Endothelial cell (in vitro differentiated cells): ENCODE data around the gene RAB6B. TPM values are rescaled to one million over a fixed set of nuclear protein-coding genes. Genes with fewer than 3 reads are reported as not detected.

Source experiments
- DNase-seq: peaks from one replicate; pipeline ENCODE4 v3.0.0; 2021; ENCODE audit warnings: low spot score
- H3K27ac Mint-ChIP-seq: one replicate; pipeline ENCODE4 v1.8.0; 2021; ENCODE audit warnings: mixed read lengths, inconsistent platforms; ENCODE audit not compliant: unreplicated experiment
- H3K27me3 Mint-ChIP-seq: one replicate; pipeline ENCODE4 v1.8.0; 2021; ENCODE audit warnings: mild to moderate bottlenecking, moderate library complexity, mixed read lengths, inconsistent platforms; ENCODE audit not compliant: unreplicated experiment
- H3K36me3 Mint-ChIP-seq: one replicate; pipeline ENCODE4 v1.8.0; 2021; ENCODE audit warnings: mild to moderate bottlenecking, low read depth, mixed read lengths, inconsistent platforms; ENCODE audit not compliant: unreplicated experiment
- H3K4me1 Mint-ChIP-seq: one replicate; pipeline ENCODE4 v1.8.0; 2021; ENCODE audit warnings: mild to moderate bottlenecking, mixed read lengths, inconsistent platforms; ENCODE audit not compliant: unreplicated experiment
- H3K4me3 Mint-ChIP-seq: one replicate; pipeline ENCODE4 v1.8.0; 2021; ENCODE audit warnings: mild to moderate bottlenecking, mixed read lengths, inconsistent platforms; ENCODE audit not compliant: unreplicated experiment
- H3K9me3 Mint-ChIP-seq: one replicate; pipeline ENCODE4 v1.8.0; 2021; ENCODE audit warnings: mixed read lengths, inconsistent platforms; ENCODE audit not compliant: unreplicated experiment
- total RNA-seq: library from RNA; stranded (reverse); fragmentation: NEBNext Ultra II Directional; extraction: Animal tissue kit (Norgen Biotek cat#: 25700); gene quantifications from one replicate; pipeline ENCODE4 v1.2.1, GENCODE V29; 2021; ENCODE audit not compliant: unreplicated experiment
- TF ChIP-seq, protein P1 (sequence below): fragments of 200-600 bp; sonication (generic); IDR thresholded peaks from one replicate; pipeline ENCODE4 v1.5.0; 2021; ENCODE audit warnings: antibody characterized with exemption; ENCODE audit not compliant: unreplicated experiment

RAB6B gene
- total RNA-seq, 1 donor from 2014 or later, result 3.9 TPM

DNA sequence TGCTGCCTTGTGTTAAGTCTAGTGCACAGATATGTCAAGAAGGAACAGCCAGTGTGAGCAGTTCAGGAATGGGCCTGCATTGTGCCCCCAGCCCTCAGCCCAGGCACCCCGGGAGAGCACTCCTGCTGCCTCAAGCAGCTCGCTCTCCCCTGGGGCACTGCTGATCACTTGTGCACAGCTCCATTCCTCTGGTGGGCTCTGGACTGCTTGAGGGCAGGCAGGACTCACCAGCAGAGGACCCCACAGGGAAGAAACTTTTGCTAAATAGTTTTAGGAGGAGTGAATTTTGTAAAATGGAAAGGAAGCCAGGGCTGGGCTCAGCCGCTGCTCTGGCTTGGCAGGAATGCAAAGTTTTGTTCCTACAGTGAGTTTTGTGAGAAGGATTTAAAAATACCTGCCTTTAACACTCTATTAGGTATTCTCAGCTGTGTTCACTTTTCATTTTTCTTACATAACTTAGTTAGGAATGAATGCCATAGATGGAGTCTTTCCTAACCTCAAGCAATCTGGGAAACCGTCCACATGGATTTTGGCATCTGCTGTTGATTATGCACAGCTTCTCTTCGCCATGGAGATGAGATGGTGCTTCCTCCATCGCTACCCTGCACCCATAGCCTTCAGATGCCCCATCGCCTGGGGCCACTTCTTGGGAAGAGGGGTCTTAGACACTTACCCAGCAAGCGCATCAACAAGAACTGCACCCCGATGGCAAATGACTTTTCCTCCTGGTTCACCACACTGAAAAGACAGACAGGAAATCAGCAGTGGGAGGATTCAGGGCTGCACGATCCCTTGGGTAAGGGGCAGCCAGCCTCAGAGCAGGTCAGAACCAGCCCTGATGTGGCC, 42.3 kb upstream of the RAB6B start:
- Mint-ChIP-seq H3K36me3 (no peaks in the 10 kb centered on the region), H3K27ac (no peak overlapping the region), H3K4me1 (peaks cover 3% of the 10 kb centered on the region), H3K27me3 (no peaks in the 10 kb centered on the region), H3K9me3 (no peaks in the 10 kb centered on the region), H3K4me3 (no peak overlapping the region)
- TF ChIP-seq, protein P1, sequence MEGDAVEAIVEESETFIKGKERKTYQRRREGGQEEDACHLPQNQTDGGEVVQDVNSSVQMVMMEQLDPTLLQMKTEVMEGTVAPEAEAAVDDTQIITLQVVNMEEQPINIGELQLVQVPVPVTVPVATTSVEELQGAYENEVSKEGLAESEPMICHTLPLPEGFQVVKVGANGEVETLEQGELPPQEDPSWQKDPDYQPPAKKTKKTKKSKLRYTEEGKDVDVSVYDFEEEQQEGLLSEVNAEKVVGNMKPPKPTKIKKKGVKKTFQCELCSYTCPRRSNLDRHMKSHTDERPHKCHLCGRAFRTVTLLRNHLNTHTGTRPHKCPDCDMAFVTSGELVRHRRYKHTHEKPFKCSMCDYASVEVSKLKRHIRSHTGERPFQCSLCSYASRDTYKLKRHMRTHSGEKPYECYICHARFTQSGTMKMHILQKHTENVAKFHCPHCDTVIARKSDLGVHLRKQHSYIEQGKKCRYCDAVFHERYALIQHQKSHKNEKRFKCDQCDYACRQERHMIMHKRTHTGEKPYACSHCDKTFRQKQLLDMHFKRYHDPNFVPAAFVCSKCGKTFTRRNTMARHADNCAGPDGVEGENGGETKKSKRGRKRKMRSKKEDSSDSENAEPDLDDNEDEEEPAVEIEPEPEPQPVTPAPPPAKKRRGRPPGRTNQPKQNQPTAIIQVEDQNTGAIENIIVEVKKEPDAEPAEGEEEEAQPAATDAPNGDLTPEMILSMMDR, result no peak
- DNase-seq, result no peak

DNA sequence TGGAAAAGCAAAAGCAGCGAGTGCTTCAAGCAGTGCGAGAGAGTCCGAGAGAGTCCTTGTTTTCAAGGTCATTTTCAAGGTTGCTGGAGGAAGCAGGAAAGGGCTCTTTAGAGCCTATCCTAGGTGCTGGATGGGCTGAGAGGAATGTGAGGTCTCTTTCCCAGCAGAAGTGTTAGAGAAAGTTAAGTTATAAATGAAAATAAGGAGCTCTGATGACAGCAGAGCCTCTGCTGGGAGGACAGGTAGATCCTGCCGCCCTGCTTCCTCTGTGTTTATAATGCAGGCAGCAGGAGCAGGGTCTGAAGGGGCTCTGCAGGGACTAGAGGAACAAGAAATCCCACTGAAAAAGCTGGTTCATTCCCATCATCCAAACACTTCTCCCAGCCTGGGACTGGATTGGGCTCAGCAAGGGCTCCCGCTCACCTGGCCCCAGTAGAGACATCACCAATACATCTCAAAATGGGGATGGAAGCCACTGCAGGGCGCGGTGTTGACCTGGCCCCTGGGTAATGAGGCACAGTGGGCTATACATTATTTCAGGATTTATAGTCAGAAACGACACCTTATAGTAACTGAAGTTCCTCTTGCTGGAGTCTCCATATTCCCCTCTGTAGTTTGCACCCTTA, 41.5 kb upstream of the RAB6B start:
- peaks cover 3% of the 10 kb centered on the region for H3K4me1 Mint-ChIP-seq
- no peaks in the 10 kb centered on the region for H3K36me3 Mint-ChIP-seq
- no peak overlapping the region for H3K4me3 Mint-ChIP-seq
- H3K27ac Mint-ChIP-seq, result no peak overlapping the region
- no peak for DNase-seq
- TF ChIP-seq, protein P1, result no peak
- no peaks in the 10 kb centered on the region for H3K27me3 Mint-ChIP-seq
- no peaks in the 10 kb centered on the region for H3K9me3 Mint-ChIP-seq

DNA sequence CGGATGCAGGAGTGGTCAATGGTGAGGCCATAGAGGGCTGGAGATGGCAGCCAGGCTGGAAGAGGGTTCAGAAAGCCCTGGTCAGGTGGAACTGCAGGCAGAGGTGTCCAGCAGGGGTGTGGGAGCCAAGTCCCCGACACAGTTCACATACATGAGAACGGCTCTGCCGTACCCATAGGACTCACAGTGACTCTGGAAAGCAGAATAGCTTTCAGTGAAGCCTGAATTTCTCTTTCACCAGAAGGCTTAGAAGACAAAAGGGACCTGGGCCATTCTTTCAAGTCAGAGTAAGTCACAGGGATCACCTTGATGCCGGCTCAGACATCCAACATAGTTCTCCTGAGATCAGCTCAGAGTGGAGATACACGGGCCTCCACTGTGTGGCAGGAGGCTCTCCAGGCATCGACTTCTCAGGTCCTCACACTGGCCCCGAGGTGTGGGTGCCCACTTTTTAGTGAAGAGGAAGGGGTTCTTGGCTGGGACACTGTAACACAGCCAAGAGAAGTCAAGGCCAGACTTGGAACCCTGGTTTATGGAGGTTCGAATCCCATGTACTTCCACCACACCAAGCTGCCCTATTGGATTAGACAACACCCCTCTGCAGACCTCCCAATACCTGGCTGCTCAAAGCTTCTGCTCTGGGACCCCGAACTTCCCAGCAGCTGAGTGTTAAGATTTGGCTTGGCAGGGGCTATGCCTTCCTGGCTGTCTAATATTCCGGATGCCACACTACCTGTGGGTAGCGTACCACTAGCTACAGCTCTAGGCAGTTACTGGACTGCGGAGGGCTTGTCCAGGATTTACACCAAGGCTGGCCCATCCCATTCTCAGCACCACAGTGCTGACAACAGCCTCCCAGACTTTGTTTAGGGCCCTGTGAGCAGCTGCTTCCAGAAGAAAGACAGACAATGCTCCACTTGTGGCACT, 40.4 kb upstream of the RAB6B start:
- Mint-ChIP-seq H3K4me1 (peaks cover 3% of the 10 kb centered on the region), H3K4me3 (no peak overlapping the region), H3K27ac (no peak overlapping the region), H3K27me3 (no peaks in the 10 kb centered on the region), H3K36me3 (no peaks in the 10 kb centered on the region), H3K9me3 (no peaks in the 10 kb centered on the region)
- no peak for DNase-seq
- TF ChIP-seq, protein P1, result no peak

- Mint-ChIP-seq H3K27me3 (no peaks in the 10 kb centered on the region), H3K27ac (no peak overlapping the region), H3K9me3 (no peaks in the 10 kb centered on the region), H3K4me3 (no peak overlapping the region), H3K4me1 (peaks cover 3% of the 10 kb centered on the region), H3K36me3 (no peaks in the 10 kb centered on the region)
- TF ChIP-seq, protein P1, result no peak
- DNase-seq, result no peak
Measured at GRCh38 chr3:133934996-133935842, 39.5 kb upstream of the RAB6B start.
